Panc1 (cell line): Measurements from ENCODE around the gene ZNF579.

Experiments used
- POLR2AphosphoS5 ChIP-seq: IDR thresholded peaks from 2 replicates; pipeline ENCODE4 v1.6.1; 2012; ENCODE audit warnings: mild to moderate bottlenecking, low read depth, low read length, moderate library complexity
- TF ChIP-seq, protein P1 (sequence below): fragments of 450-650 bp; IDR thresholded peaks from 2 replicates; pipeline ENCODE4 v1.5.1; 2017; ENCODE audit warnings: mild to moderate bottlenecking

- TF ChIP-seq, protein P1, sequence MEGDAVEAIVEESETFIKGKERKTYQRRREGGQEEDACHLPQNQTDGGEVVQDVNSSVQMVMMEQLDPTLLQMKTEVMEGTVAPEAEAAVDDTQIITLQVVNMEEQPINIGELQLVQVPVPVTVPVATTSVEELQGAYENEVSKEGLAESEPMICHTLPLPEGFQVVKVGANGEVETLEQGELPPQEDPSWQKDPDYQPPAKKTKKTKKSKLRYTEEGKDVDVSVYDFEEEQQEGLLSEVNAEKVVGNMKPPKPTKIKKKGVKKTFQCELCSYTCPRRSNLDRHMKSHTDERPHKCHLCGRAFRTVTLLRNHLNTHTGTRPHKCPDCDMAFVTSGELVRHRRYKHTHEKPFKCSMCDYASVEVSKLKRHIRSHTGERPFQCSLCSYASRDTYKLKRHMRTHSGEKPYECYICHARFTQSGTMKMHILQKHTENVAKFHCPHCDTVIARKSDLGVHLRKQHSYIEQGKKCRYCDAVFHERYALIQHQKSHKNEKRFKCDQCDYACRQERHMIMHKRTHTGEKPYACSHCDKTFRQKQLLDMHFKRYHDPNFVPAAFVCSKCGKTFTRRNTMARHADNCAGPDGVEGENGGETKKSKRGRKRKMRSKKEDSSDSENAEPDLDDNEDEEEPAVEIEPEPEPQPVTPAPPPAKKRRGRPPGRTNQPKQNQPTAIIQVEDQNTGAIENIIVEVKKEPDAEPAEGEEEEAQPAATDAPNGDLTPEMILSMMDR, result no peak
- TF ChIP-seq POLR2AphosphoS5, result no peak
These were observed 15.7 kb upstream of the ZNF579 start for GRCh38 chr19:55596304-55596703.
